Ovary (tissue), 3 donors: ENCODE measurements around the gene TCEAL7.

Experiments
- CTCF ChIP-seq, 3 donors: fragments of 450-650 bp in 2 of 3; fragments of 200-600 bp in 1 of 3; IDR thresholded peaks; one replicate each; pipeline versions ENCODE4 v1.5.1 to v1.8.0; 2016 to 2022; ENCODE audit warnings: antibody characterized with exemption in 3 of 3, mild to moderate bottlenecking in 1 of 3
- EP300 ChIP-seq: sonication (generic); formaldehyde crosslinking; IDR thresholded peaks from one replicate; pipeline ENCODE4 v1.6.1; 2017; ENCODE audit warnings: antibody characterized with exemption
- donor health status: DM: no; HTN: no; CAD: no.

GRCh38 chrX:103373581-103373980, 43.5 kb downstream of the TCEAL7 start:
- TF ChIP-seq CTCF (IDR thresholded peaks at IDR 0.05) (no peak), EP300 (no peak)
